GM21737 (cell line): Measurements from ENCODE around the gene MUC13.

Experiments used
- ATAC-seq: cut with Tn5 transposase; IDR thresholded peaks from one replicate; pipeline ENCODE4 v1.9.1; 2021; ENCODE audit warnings: mild to moderate bottlenecking, moderate library complexity; ENCODE audit not compliant: unreplicated experiment

The MUC13 gene

DNA sequence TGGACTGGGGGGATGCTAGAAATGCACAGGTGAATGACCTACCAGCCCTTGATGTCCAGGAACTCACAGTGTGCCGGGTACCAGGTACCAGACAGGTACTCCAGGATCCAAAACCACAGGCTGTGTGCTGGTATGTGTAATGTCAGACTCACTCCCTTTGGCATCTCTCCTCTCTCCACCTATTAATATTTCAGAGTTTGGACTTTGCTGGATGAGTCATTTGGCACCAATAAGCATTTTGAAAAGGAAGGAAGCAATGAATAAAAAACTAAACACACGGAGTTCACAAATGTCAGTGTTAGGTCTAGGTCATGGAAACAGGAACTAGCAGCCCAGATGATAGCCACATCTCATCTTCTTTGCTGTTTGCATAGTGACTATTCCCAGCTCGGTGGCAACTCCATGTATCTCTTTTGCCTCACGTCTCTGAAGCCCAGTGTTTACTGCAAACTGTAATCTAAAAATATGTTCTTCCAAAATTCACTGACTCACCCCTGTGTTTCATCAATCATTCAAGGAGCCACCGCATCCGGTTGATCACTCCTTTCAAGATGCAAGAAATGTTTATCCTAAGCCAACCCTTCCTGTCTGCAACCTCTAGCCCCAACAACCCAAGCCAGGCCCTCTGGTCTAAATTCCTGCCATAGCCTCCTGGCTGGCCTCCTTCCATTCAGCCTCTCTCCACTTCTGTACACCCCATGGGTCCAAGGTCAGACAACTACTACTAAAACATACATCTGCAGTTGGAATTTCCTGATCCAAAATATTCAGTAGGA, 55.8 kb downstream of the MUC13 start:
- peak; percentile 69 for ATAC-seq

DNA sequence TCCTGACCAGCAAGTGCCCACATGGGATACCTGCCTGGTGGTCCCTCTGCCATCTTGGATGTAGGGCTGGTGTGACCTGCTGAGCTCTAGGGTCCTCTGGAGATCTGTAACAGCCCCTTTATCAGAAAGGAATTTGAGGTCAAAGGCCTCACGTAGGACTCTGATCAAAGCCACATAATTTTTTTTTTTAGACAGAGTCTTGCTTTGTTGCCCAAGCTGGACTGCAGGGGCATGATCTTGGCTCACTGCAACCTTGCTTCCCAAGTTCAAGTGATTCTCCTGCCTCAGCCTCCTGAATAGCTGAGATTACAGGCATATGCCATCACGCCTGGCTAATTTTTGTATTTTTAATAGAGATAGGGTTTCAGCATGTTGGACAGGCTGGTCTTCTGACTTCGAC, 56.9 kb downstream of the MUC13 start:
- no peak for ATAC-seq

- ATAC-seq = no peak
Observed at GRCh38 chr3:124876401-124876878, 58.1 kb downstream of the MUC13 start.

- no peak for ATAC-seq
Observed at GRCh38 chr3:124873226-124873625, 61.3 kb downstream of the MUC13 start.

DNA sequence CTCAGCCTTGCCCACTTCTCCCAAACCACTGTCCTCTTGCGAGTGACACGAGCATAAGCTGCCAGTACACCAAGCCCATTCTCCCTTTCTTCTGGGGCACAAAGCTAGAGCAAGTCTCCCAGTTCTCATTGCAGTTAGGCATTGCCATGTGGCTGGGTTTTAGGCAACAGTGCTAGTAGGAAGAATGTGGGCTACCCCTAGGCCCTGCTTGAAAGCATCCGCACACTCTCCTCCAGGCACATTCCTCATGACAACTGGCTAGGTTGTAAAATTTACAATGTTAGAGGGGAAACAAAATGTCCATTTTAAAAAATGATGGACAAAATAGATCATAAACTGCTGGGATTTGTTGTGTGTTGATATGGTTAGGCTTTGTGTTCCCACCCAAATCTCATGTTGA, 67.0 kb downstream of the MUC13 start:
- ATAC-seq = no peak

DNA sequence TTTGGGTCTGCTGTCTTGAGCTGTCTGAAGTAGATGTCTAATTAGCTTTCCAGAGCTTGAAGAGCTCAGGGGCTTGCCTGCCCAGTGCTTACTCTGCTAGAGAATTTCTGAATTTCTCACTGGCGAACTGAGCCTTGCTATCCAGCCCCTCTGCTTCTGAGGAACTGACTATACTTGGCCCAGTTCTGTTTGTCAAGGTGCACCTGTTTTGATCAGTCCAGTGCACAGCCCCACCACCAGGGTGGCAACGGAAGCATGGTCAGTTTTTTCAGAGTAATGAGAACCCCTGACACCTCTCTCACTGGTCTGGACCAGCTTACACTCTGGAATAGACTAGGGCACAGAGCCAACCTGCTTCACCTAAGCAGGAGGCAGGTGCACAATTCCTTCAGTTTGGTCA, 72.5 kb downstream of the MUC13 start:
- ATAC-seq = no peak

DNA sequence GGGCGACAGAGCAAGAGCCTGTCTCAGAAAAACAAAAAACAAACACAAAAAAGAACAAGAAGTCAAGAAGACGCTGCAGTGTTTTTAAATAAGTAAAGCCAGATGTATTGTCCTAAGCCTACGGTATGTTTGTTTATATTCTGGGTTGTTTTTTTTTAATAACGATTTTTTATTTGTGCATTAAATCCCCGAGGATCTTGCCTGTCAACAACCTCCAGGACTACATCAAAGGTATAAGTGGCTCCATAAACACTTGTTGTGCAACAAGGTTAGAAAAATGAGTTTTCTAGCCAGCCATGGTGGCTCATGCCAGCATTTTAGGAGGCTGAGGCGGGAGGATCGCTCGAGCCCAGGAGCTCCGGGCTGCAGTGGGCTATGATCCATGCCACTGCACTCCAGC, 73.5 kb downstream of the MUC13 start:
- no peak for ATAC-seq

DNA sequence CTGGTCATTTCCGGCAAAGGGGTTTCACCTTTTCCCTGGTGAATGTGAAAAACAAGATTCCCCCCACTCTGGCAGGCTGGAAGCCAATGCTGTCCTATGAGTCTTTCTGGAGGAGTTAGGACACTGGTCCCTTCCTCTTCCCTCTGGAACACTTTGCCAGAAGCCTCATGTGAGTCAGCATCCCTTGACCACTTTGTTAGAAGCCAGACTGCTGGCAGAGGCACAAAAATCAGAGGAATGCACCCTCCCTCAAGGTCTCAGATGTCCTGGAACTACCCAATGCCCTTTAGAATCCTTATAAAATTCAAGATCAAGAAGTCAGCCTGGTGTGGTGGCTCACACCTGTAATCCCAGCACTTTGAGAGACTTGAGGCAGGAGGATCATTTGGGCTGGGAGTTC, 74.0 kb downstream of the MUC13 start:
- no peak for ATAC-seq

GRCh38 chr3:124859025-124859424, 75.5 kb downstream of the MUC13 start:
- no peak for ATAC-seq

DNA sequence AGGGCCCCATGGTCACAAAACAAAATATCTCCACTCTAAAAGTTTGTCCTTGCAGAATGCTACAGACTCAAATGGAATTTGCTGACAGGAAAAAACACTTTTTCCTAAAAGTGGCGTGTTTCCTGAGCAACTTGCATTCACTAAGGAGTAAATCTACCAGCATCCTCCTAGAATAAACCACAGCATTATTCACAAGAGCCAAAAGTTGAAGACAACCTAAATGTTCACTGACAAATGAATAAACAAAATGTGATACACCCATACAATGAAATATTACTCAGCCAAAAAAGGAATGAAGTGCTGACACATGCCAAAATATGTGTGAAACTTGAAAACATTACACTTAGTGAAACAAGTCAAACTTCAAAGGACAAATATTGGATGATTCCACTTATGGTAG, 76.3 kb downstream of the MUC13 start:
- no peak for ATAC-seq

GRCh38 chr3:124856677-124857076, 77.9 kb downstream of the MUC13 start:
- no peak for ATAC-seq
